Hematopoietic multipotent progenitor cell (in vitro differentiated cells): ENCODE results near the gene RHBDL3. TPM values are rescaled to one million over a fixed set of nuclear protein-coding genes. Genes with fewer than 3 reads are reported as not detected.
"Not testable (repeated sequence)": the region's sequence is repeated elsewhere in the genome, so short reads cannot be mapped to it uniquely, and the experiment has no call there.

Experiments used
- DNase-seq, 3 donors: peaks; one replicate each; pipeline ENCODE4 v3.0.0-alpha.2; 2011 to 2015; ENCODE audit warnings: low read depth in 2 of 3, low spot score in 2 of 3
- total RNA-seq: library from RNA; depleted of rRNA; stranded (reverse); fragments of >200 nt; gene quantifications from one replicate; pipeline ENCODE4 v1.2.3, GENCODE V29; 2012

Gene RHBDL3
- total RNA-seq, 1 donor = 0.27 TPM

DNA sequence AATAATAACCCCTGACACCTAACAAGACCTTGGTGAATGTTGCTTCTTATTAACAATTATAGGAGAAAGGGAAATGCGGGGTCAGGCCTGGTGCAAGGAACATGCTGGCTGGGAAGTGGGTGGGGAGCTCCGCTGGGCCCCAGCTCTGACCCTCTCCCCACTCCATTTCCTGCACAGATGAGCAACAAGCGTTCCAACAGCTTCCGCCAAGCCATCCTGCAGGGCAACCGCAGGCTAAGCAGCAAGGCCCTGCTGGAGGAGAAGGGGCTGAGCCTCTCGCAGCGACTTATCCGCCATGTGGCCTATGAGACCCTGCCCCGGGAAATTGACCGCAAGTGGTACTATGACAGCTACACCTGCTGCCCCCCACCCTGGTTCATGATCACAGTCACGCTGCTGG is 23.0 kb downstream of the RHBDL3 start:
- peak in 2 of 3 donors; percentile 78 to 85 for DNase-seq

DNA sequence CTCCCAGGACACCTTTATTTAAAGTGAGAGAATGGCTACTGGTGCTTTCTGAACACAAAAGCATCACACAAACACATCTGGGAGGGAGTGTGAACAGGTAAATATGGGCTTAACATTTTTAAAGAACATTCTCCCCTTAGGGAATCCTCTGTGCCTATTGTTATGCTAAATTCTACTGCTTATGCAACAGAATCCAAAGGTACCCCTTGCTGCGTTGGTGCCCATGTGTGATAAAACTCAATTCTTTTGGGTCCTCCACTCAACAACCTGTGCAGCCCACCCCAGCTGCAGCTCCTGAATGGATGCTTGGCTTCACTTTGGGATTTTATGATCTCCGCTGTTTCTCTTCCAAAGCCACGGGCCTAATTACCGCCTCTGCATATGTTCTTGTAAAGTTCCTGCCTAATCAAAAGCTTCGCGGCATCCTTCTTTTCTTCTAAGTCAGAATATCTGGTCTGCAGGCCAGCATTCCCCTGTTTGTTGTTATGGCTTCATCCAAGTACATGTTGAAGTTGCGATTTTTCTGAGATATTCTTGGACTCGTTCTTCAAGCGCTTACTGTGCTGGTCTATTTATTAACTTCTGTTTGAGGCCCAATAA is 23.9 kb downstream of the RHBDL3 start:
- no peak for DNase-seq

DNA sequence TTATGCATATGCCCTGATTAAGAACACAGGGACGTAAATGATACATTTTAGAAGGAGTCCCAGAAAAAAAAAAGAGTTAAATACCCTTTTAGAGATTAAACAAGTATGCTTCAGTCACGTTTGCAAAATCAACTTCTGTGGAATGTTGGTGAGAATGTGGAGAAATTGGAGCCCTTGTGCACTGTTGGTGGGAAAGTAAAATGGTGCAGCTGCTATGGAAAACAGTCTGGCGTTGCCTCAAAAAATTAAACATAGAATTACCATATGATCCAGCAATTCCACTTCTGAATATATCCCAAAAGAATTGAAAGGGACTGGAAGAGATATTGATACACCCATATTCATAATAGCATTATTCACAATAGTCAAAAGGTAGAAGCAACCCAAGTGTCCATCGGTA is 26.5 kb downstream of the RHBDL3 start:
- DNase-seq = no peak

DNA sequence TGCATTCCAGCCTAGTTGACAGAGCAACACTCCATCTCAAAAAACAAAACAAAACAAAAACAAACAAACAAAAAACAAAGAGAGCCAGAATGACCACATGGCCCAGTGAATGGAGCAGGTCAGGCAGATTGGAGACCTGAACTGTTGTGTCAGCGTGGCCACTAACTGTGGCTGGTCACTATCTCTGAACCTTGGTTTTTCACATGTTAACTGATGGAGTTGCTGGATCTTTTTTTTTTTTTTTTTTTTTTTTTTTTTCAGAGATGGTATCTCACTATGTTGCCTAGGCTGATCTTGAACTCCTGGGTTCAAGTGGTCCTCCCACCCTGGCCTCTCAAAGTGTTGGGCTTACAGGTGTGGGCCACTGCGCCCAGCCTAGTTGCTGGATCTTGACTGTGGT is 31.8 kb downstream of the RHBDL3 start:
- no peak for DNase-seq

GRCh38 chr17:32297860-32298259 is 32.2 kb downstream of the RHBDL3 start:
- DNase-seq = no peak

- DNase-seq = no peak
These were observed 32.7 kb downstream of the RHBDL3 start for GRCh38 chr17:32298298-32298697.

- no peak for DNase-seq
These were observed 33.3 kb downstream of the RHBDL3 start for GRCh38 chr17:32298721-32299579.

DNA sequence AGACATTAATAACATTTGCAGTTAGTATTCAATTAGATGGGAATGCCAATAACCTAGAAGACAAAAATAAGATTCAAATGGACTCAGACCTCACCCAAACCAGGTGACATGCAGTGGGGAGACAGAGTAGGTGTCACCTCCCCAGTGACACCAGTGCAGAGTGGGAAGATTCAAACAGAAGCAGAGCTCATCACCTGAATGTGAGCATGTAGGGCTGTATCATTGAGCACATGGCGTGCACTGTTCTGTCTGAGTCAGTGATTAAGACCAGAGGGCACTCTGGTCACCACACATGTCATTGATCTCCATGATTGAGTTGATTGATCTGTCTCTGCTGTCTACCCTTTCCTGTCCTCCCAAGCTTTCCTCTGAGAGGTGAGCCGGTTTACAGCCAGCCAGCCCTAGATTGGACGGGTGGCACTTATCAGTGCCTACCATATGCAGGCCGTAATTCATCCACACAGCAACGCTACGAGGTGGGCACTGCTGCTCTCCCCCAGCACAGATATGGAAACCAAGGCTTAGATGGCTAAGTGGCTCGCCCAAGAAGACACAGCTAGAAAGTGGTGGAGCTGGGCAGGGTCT is 34.0 kb downstream of the RHBDL3 start:
- DNase-seq = no peak

DNA sequence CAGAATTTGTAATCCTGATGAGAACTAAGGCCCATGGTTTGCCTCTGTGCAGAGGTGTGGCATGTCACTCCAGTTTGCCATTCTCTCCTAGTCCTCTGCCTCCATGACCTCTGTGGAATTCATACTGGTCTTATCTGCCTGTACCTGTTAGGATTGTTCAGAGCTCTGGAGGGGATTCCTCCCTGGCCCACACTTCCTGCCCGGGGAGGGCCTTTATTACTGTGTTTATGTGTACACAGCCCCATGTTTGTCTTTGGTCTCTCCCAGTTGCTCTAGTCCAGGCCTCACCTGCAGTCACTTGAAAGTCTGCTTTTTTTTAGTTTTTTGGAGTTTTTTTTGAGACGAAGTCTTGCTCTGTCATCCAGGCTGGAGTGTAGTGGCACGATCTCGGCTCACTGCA is 36.4 kb downstream of the RHBDL3 start:
- DNase-seq = no peak

DNA sequence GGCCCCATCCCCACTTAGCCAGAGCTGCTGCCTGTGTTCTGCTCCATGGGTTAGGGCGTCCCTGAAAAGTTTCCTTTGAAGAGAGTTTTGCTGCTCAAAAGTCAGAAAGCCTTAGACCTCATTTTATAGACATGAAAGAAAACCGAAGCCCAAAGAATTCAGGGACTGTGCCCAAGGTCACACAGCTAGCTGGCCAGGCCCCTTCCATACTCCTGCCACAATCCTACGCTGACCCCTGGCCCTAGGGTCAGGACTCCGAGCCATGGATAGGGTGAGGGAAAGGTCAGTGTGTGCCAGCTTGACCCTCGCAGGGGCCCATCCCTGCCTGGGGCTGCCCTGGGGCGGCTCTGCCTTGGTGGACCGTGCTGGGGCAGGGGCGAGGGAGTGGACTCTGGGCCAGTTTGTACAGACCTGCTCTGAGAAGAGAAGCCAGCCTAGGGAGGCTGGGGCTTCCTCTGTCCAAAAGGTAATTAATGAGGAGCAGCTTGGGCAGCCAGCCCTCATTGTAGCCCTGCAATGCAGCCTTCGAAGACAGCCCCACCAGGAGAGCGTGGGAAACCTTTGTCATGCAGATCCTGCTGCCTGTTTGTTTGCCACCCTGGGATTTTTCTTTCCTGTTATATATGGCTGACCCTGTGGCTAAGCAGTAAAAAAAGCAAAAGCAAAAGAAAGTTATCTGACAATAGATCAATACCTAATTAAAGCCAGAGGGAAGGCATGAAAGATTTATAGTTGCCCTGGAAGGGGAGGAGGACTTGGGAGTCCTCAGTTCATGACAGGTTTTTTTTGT is 37.4 kb downstream of the RHBDL3 start:
- no peak for DNase-seq

- DNase-seq = no peak
These were observed 38.2 kb downstream of the RHBDL3 start for GRCh38 chr17:32303781-32304288.

GRCh38 chr17:32305049-32305448 is 39.4 kb downstream of the RHBDL3 start:
- DNase-seq = no peak

DNA sequence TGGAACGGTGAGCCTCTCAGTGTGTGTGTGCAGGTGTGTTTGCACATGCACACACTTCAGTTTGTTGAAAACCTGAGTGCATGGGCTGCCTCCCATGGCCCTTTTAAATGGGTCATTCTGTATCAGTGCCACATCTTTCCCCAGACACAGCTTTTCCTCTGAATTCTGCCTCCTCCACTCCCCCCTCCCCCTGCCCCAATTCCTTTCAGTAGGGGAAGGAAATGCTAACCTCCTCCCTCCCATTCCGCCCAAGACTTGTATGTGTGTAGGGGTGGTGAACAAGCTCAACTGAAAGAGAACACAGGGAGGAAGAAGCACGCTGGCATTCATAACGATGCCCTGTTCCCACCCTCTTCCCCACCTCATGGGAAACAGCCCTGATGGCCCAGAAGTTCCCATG is 42.0 kb downstream of the RHBDL3 start:
- no peak for DNase-seq

- no peak for DNase-seq
These were observed 45.5 kb downstream of the RHBDL3 start for GRCh38 chr17:32311028-32311536.

GRCh38 chr17:32314636-32315035 is 49.0 kb downstream of the RHBDL3 start:
- no peak for DNase-seq

DNA sequence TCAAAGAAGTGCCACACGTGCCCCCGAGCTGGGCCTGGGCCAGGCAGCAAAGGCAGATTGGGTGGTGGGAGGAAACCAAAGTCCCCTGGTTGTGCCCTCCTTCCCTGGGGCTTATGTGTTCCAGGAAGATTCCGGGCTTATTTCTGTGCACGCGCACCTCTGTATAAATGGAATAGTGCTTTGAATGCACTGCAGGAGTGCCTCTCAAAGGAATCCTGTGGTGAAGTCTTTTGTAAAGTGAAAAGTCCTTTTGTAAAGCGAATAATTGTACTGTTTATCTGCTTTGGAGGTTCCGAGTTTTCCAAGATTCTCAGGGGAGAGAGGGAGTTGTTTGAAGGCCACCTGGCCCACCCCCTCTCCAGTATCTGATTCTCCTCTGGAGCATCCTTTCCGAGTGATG is 49.5 kb downstream of the RHBDL3 start:
- no peak for DNase-seq

DNA sequence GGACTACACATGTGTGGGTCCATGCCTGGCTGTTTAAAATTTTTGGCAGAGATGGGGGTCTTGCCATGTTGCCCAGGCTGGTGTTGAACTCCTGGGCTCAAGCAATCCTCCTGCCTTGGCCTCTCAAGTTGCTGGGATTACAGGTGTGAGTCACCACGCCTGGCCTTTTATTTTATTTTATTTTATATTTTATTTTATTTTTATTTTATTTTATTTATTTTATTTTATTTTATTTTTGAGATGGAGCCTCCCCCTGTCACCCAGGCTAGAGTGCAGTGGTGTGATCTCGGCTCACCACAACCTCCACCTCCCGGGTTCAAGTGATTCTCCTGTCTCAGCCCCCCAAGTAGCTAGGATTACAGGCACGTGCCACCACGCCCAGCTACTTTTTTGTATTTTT is 51.0 kb downstream of the RHBDL3 start:
- DNase-seq = not testable (repeated sequence)

DNA sequence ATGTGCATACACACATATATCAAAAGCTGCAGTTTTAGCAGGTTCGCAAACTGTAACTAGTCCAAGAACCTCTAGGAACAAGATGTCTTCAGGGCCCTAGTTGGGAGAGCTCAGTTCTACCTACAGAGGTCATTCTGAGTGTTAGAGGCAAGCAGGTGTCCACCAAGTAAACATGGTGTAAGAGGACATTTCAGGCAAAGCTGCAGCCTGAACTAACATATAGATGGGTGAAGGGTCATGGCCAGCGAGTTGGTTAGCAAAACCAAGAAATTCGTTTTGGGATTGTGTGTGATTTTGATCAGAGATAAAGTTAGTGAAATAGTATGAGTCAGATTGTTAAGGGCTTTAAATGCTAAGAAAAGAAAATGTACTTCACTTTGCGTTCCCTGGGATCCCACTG is 51.7 kb downstream of the RHBDL3 start:
- DNase-seq = no peak

GRCh38 chr17:32318071-32318470 is 52.4 kb downstream of the RHBDL3 start:
- DNase-seq = no peak

- peak; percentile 32 to 87 (median 81) for DNase-seq
These were observed 53.9 kb downstream of the RHBDL3 start for GRCh38 chr17:32319548-32319905.

DNA sequence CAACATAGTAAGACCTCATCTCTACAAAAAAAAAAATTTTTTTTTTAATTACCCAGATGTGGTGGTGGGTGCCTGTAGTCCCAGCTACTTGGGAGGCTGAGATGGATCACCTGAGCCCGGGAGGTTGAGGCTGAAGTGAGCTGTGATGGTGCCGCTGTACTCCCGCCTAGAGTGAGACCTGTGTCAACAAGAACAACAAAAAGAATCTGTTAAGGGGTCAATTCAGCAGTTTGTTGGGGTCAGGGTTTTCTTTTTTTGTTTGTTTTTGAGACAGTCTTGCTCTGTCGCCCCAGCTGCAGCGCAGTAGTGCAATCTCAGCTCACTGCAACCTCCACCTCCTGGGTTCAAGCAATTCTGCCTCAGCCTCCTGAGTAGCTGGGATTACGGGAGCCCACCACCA is 54.4 kb downstream of the RHBDL3 start:
- not testable (repeated sequence) for DNase-seq
